Kasumi-1 (cell line): Measurements from ENCODE around the gene COL3A1.

ENCODE experiments used
- DNase-seq, 2 experiments: peaks; one replicate each; lab custom pipeline; 2025; lab: John Stamatoyannopoulos, UW

COL3A1 gene

GRCh38 chr2:188976545-188977268 is 2.5 kb downstream of the COL3A1 start:
- DNase-seq = peak in 1 of 2 experiments; percentile 11

GRCh38 chr2:188977317-188977716 is 3.1 kb downstream of the COL3A1 start:
- DNase-seq = no peak

GRCh38 chr2:188978291-188979081 is 4.3 kb downstream of the COL3A1 start:
- no peak for DNase-seq

GRCh38 chr2:188979187-188980114 is 5.3 kb downstream of the COL3A1 start:
- no peak for DNase-seq

GRCh38 chr2:188983427-188984064 is 9.4 kb downstream of the COL3A1 start:
- DNase-seq = peak; percentile 40

- DNase-seq = peak; percentile 43 to 57
Observed at GRCh38 chr2:188984065-188984491, 9.9 kb downstream of the COL3A1 start.

- no peak for DNase-seq
Observed at GRCh38 chr2:188984680-188985079, 10.5 kb downstream of the COL3A1 start.

- no peak for DNase-seq
Observed at GRCh38 chr2:188986839-188987238, 12.7 kb downstream of the COL3A1 start.

- DNase-seq = no peak
Observed at GRCh38 chr2:188993247-188993646, 19.1 kb downstream of the COL3A1 start.

GRCh38 chr2:188997263-188997662 is 23.1 kb downstream of the COL3A1 start:
- no peak for DNase-seq

GRCh38 chr2:189000221-189000620 is 26.0 kb downstream of the COL3A1 start:
- DNase-seq = no peak

- DNase-seq = no peak
Observed at GRCh38 chr2:189002079-189002478, 27.9 kb downstream of the COL3A1 start.

GRCh38 chr2:189008555-189009262 is 34.5 kb downstream of the COL3A1 start:
- DNase-seq = no peak

GRCh38 chr2:189010536-189010935 is 36.4 kb downstream of the COL3A1 start:
- no peak for DNase-seq

GRCh38 chr2:189012351-189012750 is 38.2 kb downstream of the COL3A1 start:
- no peak for DNase-seq

- DNase-seq = no peak
Observed at GRCh38 chr2:189013031-189013430, 38.9 kb downstream of the COL3A1 start.

GRCh38 chr2:189013671-189014448 is 39.7 kb downstream of the COL3A1 start:
- no peak for DNase-seq

GRCh38 chr2:189014449-189015138 is 40.4 kb downstream of the COL3A1 start:
- no peak for DNase-seq

GRCh38 chr2:189015359-189015758 is 41.2 kb downstream of the COL3A1 start:
- DNase-seq = no peak
